ENCODE results near the gene YWHAQ. TPM values are rescaled to one million over a fixed set of nuclear protein-coding genes. Genes with fewer than 3 reads are reported as not detected.

YWHAQ gene
- total and polyA plus RNA-seq, 3 donors from 2014 or later = 260 to 374 (median 261) TPM

- Histone ChIP-seq H3K27me3 (no peaks in the 10 kb centered on the region), H3K4me1 (peaks cover 15% of the 10 kb centered on the region), H3K36me3 (ENCODE audit: low read depth, missing control alignments) (no peaks in the 10 kb centered on the region), H3K9me3 (no peaks in the 10 kb centered on the region), H3K27ac (no peak overlapping the region), H3K4me3 (no peak overlapping the region)
- intact Hi-C loops (cut with DNase I; ENCODE audit: low total_unique reads) = no loop called here
- WGBS, 2 donors = 74 to 79% methylated on average over 9 of the region's 9 CpGs
- TF ChIP-seq POLR2A (IDR thresholded peaks at IDR 0.05) = no peak
- no peak for DNase-seq
These were observed 52.1 kb downstream of the YWHAQ start for GRCh38 chr2:9578467-9579235.

- 31 to 42% methylated on average over 2 of the region's 2 CpGs for WGBS, 2 donors
- intact Hi-C loops (cut with DNase I; ENCODE audit: low total_unique reads) = no loop called here
- TF ChIP-seq CTCF (IDR thresholded peaks at IDR 0.05) = no peak
- TF ChIP-seq POLR2A (IDR thresholded peaks at IDR 0.05) = no peak
- no peaks in the 10 kb centered on the region for H3K9me3 ChIP-seq
- peaks cover 20% of the 10 kb centered on the region for H3K4me1 ChIP-seq
- no peaks in the 10 kb centered on the region for H3K27me3 ChIP-seq
- no peak overlapping the region for H3K4me3 ChIP-seq
- H3K27ac ChIP-seq = peak overlapping the region in 1 of 2 donors; percentile 41
- DNase-seq = no peak
- H3K36me3 ChIP-seq (ENCODE audit: low read depth, missing control alignments) = no peaks in the 10 kb centered on the region
These were observed 56.5 kb downstream of the YWHAQ start for GRCh38 chr2:9574331-9574730.

- TF ChIP-seq POLR2A (IDR thresholded peaks at IDR 0.05) (no peak), CTCF (IDR thresholded peaks at IDR 0.05) (no peak)
- Histone ChIP-seq H3K4me1 (peaks cover 20% of the 10 kb centered on the region), H3K9me3 (no peaks in the 10 kb centered on the region), H3K27ac (peak overlapping the region in 1 of 2 donors; percentile 41), H3K36me3 (ENCODE audit: low read depth, missing control alignments) (no peaks in the 10 kb centered on the region), H3K4me3 (no peak overlapping the region), H3K27me3 (no peaks in the 10 kb centered on the region)
- WGBS, 2 donors = 71 to 72% methylated on average over 4 of the region's 4 CpGs
- DNase-seq = no peak
- intact Hi-C loops (cut with DNase I; ENCODE audit: low total_unique reads) = no loop called here
These were observed 57.0 kb downstream of the YWHAQ start for GRCh38 chr2:9573840-9574239.

- H3K4me1 ChIP-seq = peaks cover 17% of the 10 kb centered on the region
- H3K9me3 ChIP-seq = no peaks in the 10 kb centered on the region
- TF ChIP-seq POLR2A (IDR thresholded peaks at IDR 0.05) (no peak), CTCF (IDR thresholded peaks at IDR 0.05) (no peak)
- H3K4me3 ChIP-seq = no peak overlapping the region
- H3K36me3 ChIP-seq (ENCODE audit: low read depth, missing control alignments) = no peaks in the 10 kb centered on the region
- intact Hi-C loops (cut with DNase I; ENCODE audit: low total_unique reads) = no loop called here
- DNase-seq = no peak
- 89 to 97% methylated on average over 1 of the region's 1 CpG for WGBS, 2 donors
- no peak overlapping the region for H3K27ac ChIP-seq
- H3K27me3 ChIP-seq = no peaks in the 10 kb centered on the region
These were observed 57.6 kb downstream of the YWHAQ start for GRCh38 chr2:9573013-9573720.

- H3K36me3 ChIP-seq (ENCODE audit: low read depth, missing control alignments) = no peaks in the 10 kb centered on the region
- no peaks in the 10 kb centered on the region for H3K27me3 ChIP-seq
- H3K4me1 ChIP-seq = peaks cover 14% of the 10 kb centered on the region
- peak overlapping the region in 1 of 2 donors; percentile 15 for H3K27ac ChIP-seq
- no peak for DNase-seq
- H3K4me3 ChIP-seq = no peak overlapping the region
- intact Hi-C loops (cut with DNase I; ENCODE audit: low total_unique reads) = no loop called here
- 41 to 52% methylated on average over 4 of the region's 4 CpGs for WGBS, 2 donors
- H3K9me3 ChIP-seq = no peaks in the 10 kb centered on the region
- no peak for TF ChIP-seq CTCF (IDR thresholded peaks at IDR 0.05)
- no peak for TF ChIP-seq POLR2A (IDR thresholded peaks at IDR 0.05)
These were observed 60.4 kb downstream of the YWHAQ start for GRCh38 chr2:9570182-9571060.

All from testis (tissue), 3 donors.